Upper lobe of left lung (tissue), 4 donors: ENCODE measurements around the gene NINJ2.

Experiments used
- CTCF ChIP-seq, 6 experiments: fragments of 450-650 bp in 4 of 6; fragments of 200-600 bp in 2 of 6; sonication (generic) in 2 of 6; IDR thresholded peaks; one replicate each; pipeline ENCODE4 v1.5.1; 2016 to 2019; ENCODE audit warnings: antibody characterized with exemption in 6 of 6
- EP300 ChIP-seq, 4 donors: sonication (generic); formaldehyde crosslinking; IDR thresholded peaks; one replicate each; pipeline ENCODE4 v1.5.1; 2017; ENCODE audit warnings: antibody characterized with exemption in 4 of 4, control low read depth in 2 of 4
- POLR2AphosphoS5 ChIP-seq, 2 donors: sonication (generic); formaldehyde crosslinking; IDR thresholded peaks; one replicate each; pipeline ENCODE4 v1.5.1; 2017; ENCODE audit warnings: antibody characterized with exemption in 2 of 2

GRCh38 chr12:612293-612692 is 51.0 kb downstream of the NINJ2 start:
- no peak for TF ChIP-seq CTCF (IDR thresholded peaks at IDR 0.05)
- no peak for TF ChIP-seq EP300 (IDR thresholded peaks at IDR 0.05)
- no peak for TF ChIP-seq POLR2AphosphoS5 (IDR thresholded peaks at IDR 0.05)
